Measurements from ENCODE around the gene ZNF497.

DNA sequence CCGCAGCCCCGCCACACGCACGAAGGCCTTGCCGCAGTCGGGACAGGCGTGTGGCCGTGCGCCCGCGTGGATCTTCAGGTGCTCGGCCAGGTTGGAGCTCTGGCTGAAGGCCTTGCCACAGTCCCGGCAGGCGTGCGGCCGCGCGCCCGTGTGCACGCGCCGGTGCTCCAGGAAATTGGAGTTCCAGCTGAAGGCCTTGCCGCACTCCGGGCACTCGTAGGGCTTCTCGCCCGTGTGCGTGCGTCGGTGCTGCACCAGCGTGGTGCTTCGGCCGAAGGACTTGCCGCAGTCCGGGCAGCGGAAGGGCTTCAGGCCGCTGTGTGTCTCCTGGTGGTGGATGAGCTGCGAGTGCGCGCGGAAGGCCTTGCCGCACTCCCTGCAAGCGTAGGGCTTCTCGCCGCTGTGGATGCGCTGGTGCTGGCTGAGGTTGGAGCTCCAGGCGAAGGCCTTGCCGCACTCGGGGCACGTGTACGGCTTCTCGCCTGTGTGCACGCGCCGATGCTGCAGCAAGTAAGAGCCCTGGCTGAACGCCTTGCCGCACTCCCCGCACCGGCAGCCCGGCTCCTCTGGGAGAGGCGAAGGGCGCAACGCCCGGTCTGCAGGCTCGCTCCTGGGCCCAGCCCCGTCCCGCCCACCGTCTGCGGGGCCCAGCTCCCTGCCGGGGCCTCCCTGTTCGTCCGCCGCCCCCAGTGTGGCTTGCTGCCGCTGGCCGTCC, 5.6 kb downstream of the ZNF497 start:
- TF ChIP-seq MXI1 (IDR thresholded peaks at IDR 0.05; ENCODE audit: low read depth, low read length) (no peak), CHD1 (IDR thresholded peaks at IDR 0.05; ENCODE audit: low read depth, low read length) (no peak), MTA2 (IDR thresholded peaks at IDR 0.05; ENCODE audit: low read depth) (no peak), BMI1 (IDR thresholded peaks at IDR 0.05; ENCODE audit: borderline replicate concordance) (no peak), JUND (IDR thresholded peaks at IDR 0.05; ENCODE audit: low read depth, low read length) (no peak), SIX5 (IDR thresholded peaks at IDR 0.05; ENCODE audit: low read depth, low read length, severe bottlenecking) (no peak), IKZF1 (conservative IDR thresholded peaks at IDR 0.05) (no peak)
- TF ChIP-seq, protein P1, sequence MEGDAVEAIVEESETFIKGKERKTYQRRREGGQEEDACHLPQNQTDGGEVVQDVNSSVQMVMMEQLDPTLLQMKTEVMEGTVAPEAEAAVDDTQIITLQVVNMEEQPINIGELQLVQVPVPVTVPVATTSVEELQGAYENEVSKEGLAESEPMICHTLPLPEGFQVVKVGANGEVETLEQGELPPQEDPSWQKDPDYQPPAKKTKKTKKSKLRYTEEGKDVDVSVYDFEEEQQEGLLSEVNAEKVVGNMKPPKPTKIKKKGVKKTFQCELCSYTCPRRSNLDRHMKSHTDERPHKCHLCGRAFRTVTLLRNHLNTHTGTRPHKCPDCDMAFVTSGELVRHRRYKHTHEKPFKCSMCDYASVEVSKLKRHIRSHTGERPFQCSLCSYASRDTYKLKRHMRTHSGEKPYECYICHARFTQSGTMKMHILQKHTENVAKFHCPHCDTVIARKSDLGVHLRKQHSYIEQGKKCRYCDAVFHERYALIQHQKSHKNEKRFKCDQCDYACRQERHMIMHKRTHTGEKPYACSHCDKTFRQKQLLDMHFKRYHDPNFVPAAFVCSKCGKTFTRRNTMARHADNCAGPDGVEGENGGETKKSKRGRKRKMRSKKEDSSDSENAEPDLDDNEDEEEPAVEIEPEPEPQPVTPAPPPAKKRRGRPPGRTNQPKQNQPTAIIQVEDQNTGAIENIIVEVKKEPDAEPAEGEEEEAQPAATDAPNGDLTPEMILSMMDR (IDR thresholded peaks at IDR 0.05 in 2 of 3, conservative IDR thresholded peaks at IDR 0.05 in 1 of 3; ENCODE audit: control insufficient read depth in 2 of 3, extremely low read depth in 1 of 3, insufficient read depth in 1 of 3, low read depth in 3 of 3, low read length in 3 of 3): no peak
- TF ChIP-seq, protein P2, sequence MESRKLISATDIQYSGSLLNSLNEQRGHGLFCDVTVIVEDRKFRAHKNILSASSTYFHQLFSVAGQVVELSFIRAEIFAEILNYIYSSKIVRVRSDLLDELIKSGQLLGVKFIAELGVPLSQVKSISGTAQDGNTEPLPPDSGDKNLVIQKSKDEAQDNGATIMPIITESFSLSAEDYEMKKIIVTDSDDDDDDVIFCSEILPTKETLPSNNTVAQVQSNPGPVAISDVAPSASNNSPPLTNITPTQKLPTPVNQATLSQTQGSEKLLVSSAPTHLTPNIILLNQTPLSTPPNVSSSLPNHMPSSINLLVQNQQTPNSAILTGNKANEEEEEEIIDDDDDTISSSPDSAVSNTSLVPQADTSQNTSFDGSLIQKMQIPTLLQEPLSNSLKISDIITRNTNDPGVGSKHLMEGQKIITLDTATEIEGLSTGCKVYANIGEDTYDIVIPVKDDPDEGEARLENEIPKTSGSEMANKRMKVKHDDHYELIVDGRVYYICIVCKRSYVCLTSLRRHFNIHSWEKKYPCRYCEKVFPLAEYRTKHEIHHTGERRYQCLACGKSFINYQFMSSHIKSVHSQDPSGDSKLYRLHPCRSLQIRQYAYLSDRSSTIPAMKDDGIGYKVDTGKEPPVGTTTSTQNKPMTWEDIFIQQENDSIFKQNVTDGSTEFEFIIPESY (IDR thresholded peaks at IDR 0.05): no peak
- TF ChIP-seq, protein P3, sequence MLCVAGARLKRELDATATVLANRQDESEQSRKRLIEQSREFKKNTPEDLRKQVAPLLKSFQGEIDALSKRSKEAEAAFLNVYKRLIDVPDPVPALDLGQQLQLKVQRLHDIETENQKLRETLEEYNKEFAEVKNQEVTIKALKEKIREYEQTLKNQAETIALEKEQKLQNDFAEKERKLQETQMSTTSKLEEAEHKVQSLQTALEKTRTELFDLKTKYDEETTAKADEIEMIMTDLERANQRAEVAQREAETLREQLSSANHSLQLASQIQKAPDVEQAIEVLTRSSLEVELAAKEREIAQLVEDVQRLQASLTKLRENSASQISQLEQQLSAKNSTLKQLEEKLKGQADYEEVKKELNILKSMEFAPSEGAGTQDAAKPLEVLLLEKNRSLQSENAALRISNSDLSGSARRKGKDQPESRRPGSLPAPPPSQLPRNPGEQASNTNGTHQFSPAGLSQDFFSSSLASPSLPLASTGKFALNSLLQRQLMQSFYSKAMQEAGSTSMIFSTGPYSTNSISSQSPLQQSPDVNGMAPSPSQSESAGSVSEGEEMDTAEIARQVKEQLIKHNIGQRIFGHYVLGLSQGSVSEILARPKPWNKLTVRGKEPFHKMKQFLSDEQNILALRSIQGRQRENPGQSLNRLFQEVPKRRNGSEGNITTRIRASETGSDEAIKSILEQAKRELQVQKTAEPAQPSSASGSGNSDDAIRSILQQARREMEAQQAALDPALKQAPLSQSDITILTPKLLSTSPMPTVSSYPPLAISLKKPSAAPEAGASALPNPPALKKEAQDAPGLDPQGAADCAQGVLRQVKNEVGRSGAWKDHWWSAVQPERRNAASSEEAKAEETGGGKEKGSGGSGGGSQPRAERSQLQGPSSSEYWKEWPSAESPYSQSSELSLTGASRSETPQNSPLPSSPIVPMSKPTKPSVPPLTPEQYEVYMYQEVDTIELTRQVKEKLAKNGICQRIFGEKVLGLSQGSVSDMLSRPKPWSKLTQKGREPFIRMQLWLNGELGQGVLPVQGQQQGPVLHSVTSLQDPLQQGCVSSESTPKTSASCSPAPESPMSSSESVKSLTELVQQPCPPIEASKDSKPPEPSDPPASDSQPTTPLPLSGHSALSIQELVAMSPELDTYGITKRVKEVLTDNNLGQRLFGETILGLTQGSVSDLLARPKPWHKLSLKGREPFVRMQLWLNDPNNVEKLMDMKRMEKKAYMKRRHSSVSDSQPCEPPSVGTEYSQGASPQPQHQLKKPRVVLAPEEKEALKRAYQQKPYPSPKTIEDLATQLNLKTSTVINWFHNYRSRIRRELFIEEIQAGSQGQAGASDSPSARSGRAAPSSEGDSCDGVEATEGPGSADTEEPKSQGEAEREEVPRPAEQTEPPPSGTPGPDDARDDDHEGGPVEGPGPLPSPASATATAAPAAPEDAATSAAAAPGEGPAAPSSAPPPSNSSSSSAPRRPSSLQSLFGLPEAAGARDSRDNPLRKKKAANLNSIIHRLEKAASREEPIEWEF (IDR thresholded peaks at IDR 0.05; ENCODE audit: insufficient replicate concordance, low read depth, low read length): no peak

Data from GM12878 (cell line).